COLO668 (cell line): ENCODE results near the gene CXCL11.
"Not testable (repeated sequence)": the region's sequence is repeated elsewhere in the genome, so short reads cannot be mapped to it uniquely, and the experiment has no call there.

Experiments
- DNase-seq: peaks from one replicate; lab custom pipeline; 2025; ENCODE audit not compliant: unreplicated experiment; lab: John Stamatoyannopoulos, UW

CXCL11 gene

GRCh38 chr4:76035799-76036380 is at the start of gene CXCL11:
Gene CXCL11 (minus strand): TSS chr4:76036070. CDS start chr4:76035987, 83 bp downstream.
- DNase-seq: no peak

DNA sequence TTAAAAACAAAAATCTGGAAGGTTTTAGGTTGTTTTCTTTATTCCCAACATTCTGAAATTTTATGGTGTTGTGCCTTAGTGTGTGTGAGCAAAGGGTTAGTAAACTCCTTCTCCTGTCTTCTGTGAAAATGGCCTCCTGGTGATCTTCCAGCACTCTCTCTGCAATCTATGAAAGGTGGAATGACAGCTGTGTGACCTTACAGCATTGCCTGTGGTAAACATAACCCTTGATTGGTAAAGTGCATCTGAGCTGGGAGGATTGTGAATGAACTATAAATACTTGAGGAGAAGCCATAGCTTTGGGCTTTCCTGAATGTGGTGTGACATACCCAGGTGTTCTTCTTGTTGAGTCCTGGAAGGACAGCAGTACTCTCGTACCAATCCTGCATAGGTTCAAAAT is 48.7 kb upstream of the CXCL11 start:
- DNase-seq: no peak

- no peak for DNase-seq
These were observed 47.6 kb upstream of the CXCL11 start for GRCh38 chr4:76083386-76083988.

DNA sequence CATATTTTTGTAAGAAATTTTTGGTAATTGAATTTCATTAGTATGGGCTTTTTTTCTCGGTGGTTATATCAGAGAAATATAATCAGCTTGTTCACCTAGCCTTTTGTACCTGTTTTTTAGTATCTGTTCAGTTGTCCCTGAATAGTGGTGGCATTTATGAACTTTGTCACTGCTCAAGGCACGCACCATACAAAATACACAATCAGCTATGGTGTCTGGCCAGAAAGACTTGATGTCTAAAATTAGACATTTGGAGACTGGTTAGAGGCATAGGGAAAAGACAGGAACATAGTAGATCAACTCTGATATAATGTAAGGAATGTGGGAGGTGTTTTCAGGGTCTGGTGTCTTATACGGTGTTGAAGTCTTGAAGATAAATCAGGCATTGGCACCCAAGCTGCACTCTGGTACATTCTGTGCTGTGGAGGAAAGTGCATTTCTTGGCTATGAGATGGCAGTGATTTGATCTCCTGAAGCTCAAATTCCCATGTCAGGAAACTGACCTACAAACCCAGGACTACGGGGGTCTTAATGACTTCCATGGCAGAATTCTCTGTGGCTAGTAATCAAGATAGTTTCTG is 42.3 kb upstream of the CXCL11 start:
- no peak for DNase-seq

GRCh38 chr4:76074993-76075600 is 39.2 kb upstream of the CXCL11 start:
- DNase-seq: no peak

- DNase-seq: no peak
These were observed 38.6 kb upstream of the CXCL11 start, which contains the start of gene ART3 for GRCh38 chr4:76074468-76074867. Gene ART3 (plus strand): TSS chr4:76074709. CDS start chr4:76075890, 1,181 bp downstream.

GRCh38 chr4:76072760-76073159 is 36.9 kb upstream of the CXCL11 start:
- no peak for DNase-seq

DNA sequence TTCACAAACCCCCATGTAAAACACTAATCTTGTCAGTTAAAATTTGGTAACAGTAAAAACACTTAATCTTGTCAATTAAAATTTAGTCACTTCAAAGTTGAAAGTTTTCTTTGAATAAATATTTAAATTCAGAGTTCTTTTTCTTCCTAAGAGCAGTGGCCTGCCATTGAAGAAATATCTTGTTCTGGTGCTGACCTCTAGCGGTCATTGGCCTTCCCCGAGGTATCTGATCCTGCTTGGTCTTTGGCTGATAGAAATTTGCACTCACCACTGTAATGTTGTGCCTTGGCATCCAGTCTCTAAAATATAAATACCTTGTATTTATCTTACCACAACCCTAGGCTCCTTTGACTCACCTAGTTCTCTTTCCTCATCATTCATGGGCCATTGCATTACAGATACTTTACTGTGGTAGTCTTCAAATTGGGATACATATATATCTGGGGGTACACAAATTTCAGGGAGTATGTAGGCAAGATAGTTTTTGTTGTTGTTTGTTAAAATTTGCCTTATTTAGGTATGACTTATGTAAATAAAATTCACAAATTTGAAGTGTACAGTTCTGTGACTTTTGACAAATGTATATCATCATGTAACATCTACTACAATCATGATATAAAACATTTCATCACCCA is 31.9 kb upstream of the CXCL11 start:
- DNase-seq: peak; percentile 62

- no peak for DNase-seq
These were observed 30.7 kb upstream of the CXCL11 start for GRCh38 chr4:76066546-76066945.

GRCh38 chr4:76061982-76062381 is 26.1 kb upstream of the CXCL11 start:
- DNase-seq: no peak

GRCh38 chr4:76061421-76061820 is 25.6 kb upstream of the CXCL11 start:
- DNase-seq: no peak

DNA sequence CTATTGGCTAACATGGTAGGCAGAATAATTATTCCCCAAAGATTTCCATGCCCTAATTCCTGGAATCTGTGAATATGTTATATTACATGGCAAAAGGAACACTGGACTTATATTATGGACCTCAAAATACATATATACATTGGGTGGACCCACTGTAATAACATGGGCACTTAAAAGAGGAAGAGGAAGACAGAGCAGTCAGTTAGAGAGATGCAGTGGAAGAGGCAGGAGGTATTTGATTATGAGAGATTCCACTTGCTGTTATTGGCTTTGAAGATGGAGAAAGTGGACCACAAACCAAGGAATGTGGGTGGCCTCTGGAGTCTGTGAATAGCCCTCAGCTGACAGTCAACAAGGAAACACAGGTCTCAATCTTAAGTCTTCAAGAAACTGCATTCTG is 24.6 kb upstream of the CXCL11 start:
- DNase-seq: no peak

DNA sequence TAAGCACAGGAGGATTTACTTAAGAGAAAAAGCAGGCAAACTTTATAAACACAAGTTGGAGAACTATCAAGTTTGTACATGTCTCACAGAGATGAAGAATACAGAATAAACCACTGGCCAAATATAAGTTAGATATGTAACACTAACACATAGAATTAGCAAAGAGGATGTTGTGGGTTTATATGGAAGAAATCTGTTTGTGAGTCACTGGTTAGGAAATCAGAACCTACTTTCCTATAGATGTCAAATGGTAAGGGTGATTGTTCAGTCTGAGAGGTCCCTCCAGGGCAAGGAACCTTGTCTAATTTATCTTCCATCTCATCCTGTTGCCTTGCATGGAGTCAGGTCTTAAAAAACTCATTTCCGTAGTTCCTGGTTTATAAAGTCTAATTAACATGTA is 23.9 kb upstream of the CXCL11 start:
- DNase-seq: no peak

DNA sequence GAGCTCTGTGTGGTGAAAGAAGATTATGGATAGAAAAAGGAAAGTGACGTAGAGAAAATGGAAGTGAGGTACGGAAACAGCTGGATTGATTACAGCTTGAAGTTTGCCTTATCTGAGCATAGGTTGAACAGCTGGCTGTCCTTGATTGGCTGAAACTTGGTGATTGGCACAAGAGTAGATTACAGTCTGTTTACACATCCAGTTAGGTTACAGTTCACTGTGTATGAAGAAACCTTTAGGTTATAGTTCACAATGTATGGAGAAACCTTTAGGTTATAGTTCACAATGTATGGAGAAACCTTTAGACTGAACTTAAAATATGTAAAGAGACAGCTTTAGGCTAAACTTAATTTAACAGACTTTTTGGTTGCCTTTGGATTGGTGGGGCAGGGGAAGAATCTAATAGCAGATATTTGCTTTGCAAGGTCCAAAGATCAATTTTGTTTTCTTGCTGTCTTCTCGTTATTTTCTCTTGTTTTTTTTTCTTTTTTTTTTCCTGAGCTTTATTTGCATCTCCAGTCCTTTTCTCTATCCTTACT is 23.1 kb upstream of the CXCL11 start:
- DNase-seq: no peak

DNA sequence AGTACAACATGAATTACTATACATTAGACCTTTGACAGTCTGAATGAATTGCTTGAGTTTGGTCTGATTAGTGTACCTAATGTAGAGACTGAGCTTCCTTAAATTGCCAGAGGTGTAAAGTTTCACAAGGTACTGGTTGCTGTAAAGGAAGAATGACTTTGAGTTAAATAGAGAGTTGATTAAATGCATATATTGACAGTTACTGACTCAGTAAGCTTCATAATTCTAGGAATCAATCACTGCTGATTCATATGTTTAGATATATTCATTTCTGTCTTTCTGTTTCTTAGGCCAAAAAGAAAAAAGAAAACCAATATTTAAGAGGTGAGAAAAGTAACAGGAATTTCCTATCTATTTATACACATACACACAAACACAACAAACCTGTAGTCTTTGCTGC is 22.4 kb upstream of the CXCL11 start:
- no peak for DNase-seq

- no peak for DNase-seq
These were observed 19.6 kb upstream of the CXCL11 start for GRCh38 chr4:76055421-76055820.

GRCh38 chr4:76055016-76055415 is 19.1 kb upstream of the CXCL11 start:
- DNase-seq: no peak

- no peak for DNase-seq
These were observed 17.9 kb upstream of the CXCL11 start for GRCh38 chr4:76053730-76054129.

- not testable (repeated sequence) for DNase-seq
These were observed 14.7 kb upstream of the CXCL11 start for GRCh38 chr4:76050560-76051050.

- not testable (repeated sequence) for DNase-seq
These were observed 14.1 kb upstream of the CXCL11 start for GRCh38 chr4:76049860-76050416.

- DNase-seq: not testable (repeated sequence)
These were observed 8.8 kb upstream of the CXCL11 start for GRCh38 chr4:76044686-76045085.
